SIG-M5 (cell line): ENCODE measurements around the gene RBM19.

Experiments
- DNase-seq: peaks from one replicate; lab custom pipeline; 2025; lab: John Stamatoyannopoulos, UW

Gene RBM19

DNA sequence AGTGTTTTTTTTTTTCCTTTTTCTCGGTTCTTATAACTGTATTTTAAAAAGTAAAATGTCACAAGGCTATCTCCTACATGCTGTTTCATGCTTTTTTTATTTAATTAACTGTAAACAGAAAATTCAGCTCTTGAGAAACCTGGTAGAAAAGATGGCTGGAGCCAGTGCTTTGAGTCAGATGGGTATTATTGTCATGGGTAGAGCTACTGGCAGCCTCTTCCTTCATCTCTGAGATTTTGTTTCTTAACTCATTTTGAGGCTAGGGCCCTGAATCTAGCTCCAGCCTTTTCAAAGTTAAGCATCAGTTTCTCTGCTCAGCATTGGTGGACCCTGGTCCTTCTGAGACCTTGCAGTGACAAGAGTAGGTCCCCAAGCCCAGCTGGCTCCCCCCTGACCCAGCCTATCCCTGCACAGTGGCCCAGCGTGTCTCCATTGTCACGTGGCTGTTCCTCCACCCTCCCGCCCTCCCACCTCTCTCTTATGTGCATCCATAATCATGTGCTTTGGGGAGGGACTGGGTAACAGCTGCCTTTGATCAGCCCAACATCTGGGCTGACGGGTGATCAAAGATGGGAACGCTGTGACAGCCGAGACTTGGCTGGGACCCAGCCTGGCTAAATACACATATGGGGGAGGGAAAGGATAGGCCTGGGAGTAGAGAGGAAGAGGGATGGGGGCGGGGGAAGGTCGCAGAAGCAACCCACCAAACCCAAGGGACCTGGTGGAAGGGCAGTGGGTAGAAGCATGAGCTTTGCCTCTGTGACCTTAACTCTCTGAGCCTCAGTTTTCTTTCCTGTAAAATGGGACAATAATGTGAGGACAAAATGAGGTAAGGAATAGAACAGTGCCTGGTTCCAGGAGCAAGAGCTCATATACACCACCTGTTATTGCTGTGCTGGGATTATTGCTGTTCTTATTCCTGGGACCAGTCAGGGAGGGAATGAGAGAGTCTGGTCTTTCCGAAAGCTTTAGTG is 24.4 kb upstream of the RBM19 start:
- DNase-seq = no peak

GRCh38 chr12:113988976-113989375 is 22.9 kb upstream of the RBM19 start:
- no peak for DNase-seq

- DNase-seq = no peak
These were observed 21.9 kb upstream of the RBM19 start for GRCh38 chr12:113988064-113988451.

DNA sequence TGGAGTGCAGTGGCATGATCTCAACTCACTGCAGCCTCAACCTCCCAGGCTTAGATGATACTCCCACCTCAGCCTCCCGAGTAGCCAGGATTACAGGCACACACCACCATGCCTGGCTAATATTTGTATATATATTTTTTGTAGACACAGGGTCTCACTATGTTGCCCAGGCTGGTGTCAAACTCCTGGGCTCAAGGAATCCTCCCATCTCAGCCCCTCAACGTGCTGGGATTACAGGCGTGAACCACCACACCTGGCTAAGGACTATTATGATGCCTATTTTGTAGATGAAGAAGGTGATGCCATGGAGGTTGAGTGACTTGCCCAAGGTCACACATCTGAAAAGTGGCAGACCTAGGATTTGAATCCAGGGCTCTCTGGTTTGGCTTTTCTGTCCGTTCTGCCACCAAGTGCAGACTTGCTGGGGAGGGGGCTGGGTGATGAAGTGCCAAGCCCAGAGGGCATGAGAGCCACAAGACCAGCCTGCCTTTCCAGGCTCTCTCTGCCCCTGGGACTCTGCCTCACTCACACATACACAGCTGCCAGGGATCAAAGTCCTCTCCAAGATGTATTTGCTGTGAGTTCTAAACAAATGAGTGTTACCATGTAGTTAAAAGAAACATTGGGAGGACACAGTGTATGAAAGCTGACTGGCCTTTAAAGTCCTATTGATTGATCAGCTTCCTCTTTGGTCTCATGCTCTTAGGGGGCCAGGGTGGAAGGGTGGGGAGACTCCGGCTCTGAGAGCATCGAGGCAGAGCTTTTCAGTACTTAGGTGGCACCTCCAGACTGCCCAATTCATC is 21.3 kb upstream of the RBM19 start:
- no peak for DNase-seq

GRCh38 chr12:113984464-113984863 is 18.3 kb upstream of the RBM19 start:
- no peak for DNase-seq

DNA sequence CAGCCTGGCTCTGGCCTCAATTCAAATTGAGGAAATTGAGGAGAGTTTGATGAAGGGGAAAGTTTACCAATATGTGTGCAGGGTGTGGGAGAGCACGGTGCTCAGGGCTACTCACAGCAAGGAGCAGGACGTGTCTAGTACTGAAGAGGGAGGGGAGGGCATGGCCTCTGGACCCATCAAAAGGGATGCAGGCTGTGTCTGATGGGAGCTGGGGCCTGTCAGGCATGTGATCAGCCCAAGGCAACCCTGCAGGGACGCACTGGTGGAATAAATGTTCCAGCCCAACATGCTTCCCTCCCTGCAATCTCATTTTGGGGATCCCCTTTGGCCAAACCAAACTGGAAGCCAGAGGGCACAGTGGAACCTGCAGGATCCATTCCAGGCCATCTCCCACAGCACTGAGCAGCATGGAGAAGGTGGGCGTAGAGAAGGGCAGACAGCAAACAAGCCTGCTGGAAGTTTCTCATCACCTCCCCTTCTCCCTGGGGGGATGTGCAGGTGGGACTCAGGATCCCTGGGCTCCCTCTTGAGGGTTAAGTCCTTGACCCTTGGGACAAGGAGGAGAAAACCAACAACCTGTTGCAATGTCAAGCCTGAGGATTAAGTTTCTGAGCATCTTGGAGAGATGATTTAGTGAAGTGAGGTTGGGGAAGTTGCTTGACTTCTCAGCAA is 17.8 kb upstream of the RBM19 start:
- DNase-seq = no peak

GRCh38 chr12:113983265-113983664 is 17.1 kb upstream of the RBM19 start:
- DNase-seq = no peak

DNA sequence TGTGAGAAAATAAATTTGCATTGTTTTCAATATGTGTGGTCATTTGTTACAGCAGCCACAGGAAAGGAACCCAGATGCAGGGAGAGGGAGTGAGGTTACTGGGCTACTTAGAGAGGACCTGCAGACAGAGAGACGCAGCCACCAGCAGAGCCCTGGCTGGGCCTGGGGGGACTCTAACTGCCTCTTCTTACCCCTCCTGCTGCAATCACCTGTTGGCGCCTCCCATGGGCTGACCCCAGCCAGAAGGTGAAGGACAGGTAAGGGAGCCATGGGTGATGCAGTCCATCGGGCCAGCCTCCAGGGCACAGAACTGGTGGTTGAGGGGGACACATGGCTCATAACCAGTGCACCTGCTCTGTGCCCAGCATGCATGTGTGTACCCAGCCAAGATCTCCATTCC is 15.8 kb upstream of the RBM19 start:
- no peak for DNase-seq

DNA sequence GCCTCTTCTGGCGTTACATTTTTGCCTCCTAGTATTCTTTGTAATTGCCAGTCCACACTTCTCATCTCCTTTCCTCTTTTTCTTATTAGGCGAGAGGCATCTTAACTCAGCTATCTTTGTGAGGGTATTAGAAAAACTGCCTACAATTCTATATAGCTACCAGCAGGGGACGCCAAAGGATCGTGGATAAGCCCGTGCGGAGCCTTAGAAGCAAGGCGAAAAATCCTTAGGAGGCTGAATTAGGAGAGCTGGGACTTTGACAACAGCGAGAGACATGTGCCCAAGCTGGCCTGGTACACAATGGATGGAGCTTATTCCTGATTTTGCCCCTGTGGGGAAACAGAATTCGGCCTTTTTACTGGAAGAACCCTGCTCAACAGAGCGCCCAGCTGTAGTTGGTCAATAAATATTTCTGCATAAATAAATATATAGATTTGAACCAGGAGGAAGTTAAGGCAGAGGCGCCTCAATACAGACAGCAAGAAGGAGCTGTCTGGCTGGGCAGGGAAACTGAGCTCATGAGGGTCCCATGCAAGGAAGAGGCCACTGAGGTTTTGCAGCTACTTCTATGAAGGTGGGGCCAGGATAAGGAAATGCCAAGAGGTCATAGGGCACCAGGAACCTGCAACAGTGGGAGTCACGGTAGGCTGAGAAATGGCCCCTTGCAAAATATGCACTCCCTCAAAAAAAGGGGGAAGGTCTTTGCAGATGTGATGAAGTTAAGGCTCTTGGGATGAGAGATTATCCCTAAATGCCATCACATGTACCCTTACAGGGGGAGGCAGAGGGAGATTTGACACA is 14.6 kb upstream of the RBM19 start:
- peak; percentile 46 for DNase-seq

DNA sequence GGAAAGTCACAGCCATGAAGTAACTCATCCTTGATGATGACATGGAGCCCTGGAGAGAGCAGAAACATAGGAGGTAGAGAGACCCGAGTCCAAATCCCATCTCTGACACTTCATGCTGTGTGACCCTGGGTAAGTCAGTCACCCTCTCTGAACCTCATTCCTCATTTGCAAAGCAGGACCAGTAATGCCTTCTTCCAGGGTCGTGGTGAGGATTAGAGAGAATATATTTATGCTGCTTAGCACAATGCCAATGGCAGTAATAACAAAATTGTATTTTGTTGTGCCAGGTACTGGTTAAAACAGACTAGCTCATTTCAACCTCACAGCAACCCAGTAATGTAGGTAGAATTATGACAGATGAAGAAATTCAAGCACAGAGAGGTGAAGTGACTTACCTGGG is 13.9 kb upstream of the RBM19 start:
- no peak for DNase-seq

DNA sequence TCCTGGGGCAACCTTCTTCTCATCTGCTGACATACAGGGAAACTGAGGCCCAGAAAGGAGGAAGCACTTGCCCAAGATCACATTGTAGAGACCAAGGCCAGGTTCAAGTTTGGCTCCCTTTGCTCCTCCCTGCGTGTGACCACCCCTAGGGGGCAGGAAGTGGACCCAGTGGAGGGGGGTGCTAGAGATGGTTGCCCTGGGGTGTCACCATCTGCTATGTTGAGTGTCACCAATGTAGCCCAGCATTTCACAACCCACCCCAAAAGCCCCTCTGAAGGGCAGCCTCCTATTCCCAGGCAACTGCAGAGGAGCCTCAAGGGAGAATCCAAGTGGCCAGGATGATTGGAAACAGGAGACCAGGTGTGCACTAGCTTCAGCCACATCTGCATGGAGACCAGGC is 12.0 kb upstream of the RBM19 start:
- DNase-seq = no peak

DNA sequence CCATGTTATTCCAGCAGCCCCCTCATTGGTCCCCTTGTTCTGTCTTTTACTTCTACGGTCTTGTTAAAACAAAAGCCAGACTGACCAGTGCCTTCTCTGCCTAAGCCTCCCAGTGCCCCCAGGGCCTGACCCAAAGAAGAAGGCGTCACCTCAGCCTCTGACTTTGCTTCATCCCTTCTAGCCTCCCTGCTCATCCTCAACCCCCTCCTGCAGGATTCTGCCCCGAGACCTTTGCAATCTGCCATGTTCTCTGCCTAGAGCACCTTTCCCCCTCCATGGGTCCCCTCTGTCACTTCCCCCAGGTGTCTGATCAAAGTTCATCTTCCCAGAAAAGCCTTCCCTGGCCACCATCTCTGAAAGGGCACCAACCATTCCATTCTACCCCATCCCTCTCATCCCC is 7.9 kb upstream of the RBM19 start:
- no peak for DNase-seq

DNA sequence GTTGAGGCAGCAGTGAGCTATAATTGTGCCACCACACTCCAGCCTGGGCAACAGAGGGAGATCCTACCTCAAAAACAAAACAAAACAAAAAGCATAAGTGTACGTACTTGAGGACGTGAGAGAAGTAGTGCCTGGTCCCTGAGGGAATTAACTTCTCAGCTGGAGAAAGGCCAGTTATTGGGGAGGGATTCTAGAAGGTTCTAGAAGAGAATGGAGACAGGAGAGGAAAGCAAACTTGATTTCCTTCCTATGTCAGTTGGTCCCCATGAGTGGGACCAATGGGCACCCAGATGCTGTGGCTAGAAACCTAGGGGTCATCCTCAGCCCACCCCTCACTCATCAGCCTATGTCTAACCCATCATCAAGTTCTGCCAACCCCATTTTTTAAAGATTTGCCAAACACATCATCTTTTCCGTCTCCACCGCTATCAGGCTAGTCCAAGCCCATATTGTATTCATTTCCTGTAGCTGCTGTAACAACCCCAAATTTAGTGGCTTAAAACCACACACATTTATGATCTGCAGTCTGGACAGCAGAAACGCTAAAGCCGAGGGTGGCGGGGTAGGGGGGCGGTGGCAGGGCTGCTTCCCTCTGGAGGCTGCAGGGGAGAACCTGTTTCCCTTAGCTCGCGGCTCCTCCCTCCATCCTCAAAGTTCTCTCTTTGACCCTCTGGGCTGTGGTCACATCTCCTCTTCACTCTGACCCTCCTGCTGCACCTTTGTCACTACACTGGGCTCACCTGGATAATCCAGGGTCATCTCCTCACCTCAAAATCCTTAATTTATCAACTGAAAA is 7.2 kb upstream of the RBM19 start:
- no peak for DNase-seq

- no peak for DNase-seq
These were observed 5.3 kb upstream of the RBM19 start for GRCh38 chr12:113971392-113971791.

DNA sequence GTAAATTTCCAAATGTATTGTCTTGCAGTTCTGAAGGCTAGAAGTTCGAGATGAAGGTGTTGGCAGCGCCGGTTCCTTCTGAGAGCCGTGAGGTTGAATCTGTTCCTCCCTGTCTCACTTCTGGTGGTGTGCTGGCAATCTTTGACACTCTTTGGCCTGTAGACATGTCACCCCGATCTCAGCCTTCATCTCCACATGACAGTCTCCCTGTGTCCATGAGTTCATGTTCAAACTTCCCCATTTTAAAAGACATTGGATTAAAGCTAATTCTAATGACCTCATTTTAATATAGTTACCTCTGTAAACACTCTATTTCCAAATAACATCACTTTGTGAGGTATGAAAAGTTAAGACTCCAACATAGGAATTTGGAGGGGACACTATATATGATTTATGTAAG is 4.1 kb upstream of the RBM19 start:
- DNase-seq = no peak

DNA sequence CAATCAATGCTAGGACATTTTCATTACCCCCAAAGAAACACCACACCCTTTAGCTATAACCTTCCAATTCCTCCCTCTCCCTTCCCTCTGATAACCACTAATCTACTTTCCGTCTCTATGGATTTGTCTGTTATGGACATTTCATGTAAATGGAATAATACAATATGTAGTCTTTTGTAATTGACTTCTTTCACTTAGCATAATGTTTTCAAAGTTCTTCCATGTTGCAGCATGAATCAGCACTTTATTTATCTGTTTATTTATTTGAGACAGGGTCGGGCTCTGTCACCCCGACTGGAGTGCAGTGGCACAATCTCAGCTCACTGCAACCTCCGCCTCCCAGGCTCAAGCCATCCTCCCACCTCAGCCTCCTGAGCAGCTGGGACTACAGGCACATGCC is 1.2 kb upstream of the RBM19 start:
- no peak for DNase-seq

GRCh38 chr12:113962733-113963132 is 3.4 kb downstream of the RBM19 start:
- no peak for DNase-seq

DNA sequence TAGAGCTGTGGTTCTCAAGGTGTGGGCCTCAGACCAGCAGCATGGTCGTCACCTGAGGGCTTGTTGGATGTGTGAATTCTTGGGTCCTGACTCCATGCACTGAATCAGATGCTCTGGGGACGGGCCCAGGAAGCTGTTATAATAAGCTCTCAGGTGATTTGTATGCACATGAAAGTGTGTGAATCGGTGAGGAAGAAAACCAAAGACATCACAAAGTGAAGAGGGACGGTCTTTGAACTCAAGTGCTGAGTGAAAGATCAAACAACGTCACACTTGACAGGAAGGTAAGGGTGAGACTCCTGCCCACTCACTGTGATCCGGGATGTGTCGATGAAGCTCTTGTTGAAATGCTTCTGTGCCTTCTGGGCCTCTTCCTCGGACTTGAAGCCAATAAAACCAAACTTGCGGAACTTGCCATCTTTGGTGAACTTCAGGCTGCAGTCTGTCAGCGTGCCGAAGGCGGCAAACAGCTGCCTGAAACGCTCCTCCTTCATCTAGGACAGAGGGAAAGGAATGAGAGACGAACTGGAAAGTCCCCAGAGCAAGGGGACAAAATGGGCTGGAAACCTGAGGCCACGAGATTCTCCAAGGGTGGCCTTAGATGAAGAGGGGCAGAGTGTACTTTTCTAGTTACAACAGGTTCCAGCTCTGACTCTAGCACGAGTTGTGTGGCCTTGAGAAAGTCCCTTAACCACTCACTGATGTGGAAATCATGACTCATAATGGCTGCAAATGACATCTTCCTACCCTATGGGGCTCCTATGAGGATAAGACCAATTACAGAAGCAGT is 4.0 kb downstream of the RBM19 start:
- DNase-seq = peak; percentile 76

GRCh38 chr12:113960030-113960429 is 6.1 kb downstream of the RBM19 start:
- DNase-seq = no peak

GRCh38 chr12:113959096-113959495 is 7.0 kb downstream of the RBM19 start:
- DNase-seq = no peak
